HG02798 (cell line): Measurements from ENCODE around the gene YIPF7.

Experiments
- ATAC-seq: cut with Tn5 transposase; IDR thresholded peaks from one replicate; pipeline ENCODE4 v1.9.1; 2021; ENCODE audit warnings: mild to moderate bottlenecking; ENCODE audit not compliant: unreplicated experiment, poor library complexity

The YIPF7 gene

GRCh38 chr4:44651425-44651824, at the start of gene YIPF7:
Gene YIPF7 (minus strand): TSS chr4:44651625. CDS start chr4:44650100, 1,525 bp downstream.
- no peak for ATAC-seq

GRCh38 chr4:44701037-44701436, 49.6 kb upstream of the YIPF7 start:
- no peak for ATAC-seq

GRCh38 chr4:44700427-44700826, 49.0 kb upstream of the YIPF7 start:
- no peak for ATAC-seq

GRCh38 chr4:44684648-44685047, 33.2 kb upstream of the YIPF7 start:
- no peak for ATAC-seq

- ATAC-seq = no peak
Observed at GRCh38 chr4:44679060-44679459, 27.6 kb upstream of the YIPF7 start.

- ATAC-seq = peak; percentile 97
Observed at GRCh38 chr4:44678094-44679041, 26.9 kb upstream of the YIPF7 start, which contains the start of gene GUF1. Gene GUF1 (plus strand): TSS chr4:44678420. CDS start chr4:44678623, 203 bp downstream.

- no peak for ATAC-seq
Observed at GRCh38 chr4:44675366-44675765, 23.9 kb upstream of the YIPF7 start.

- no peak for ATAC-seq
Observed at GRCh38 chr4:44674471-44674870, 23.0 kb upstream of the YIPF7 start.

- no peak for ATAC-seq
Observed at GRCh38 chr4:44671636-44672035, 20.2 kb upstream of the YIPF7 start.

GRCh38 chr4:44670506-44671199, 19.2 kb upstream of the YIPF7 start:
- no peak for ATAC-seq

- no peak for ATAC-seq
Observed at GRCh38 chr4:44668526-44668925, 17.1 kb upstream of the YIPF7 start.

GRCh38 chr4:44663539-44664263, 12.3 kb upstream of the YIPF7 start:
- ATAC-seq = no peak

- ATAC-seq = peak; percentile 75
Observed at GRCh38 chr4:44662623-44663005, 11.2 kb upstream of the YIPF7 start.

- ATAC-seq = peak; percentile 7
Observed at GRCh38 chr4:44661940-44662622, 10.7 kb upstream of the YIPF7 start.

GRCh38 chr4:44660396-44660795, 9.0 kb upstream of the YIPF7 start:
- no peak for ATAC-seq

- no peak for ATAC-seq
Observed at GRCh38 chr4:44652002-44652401, 577 bp upstream of the YIPF7 start.

GRCh38 chr4:44646151-44646550, 5.3 kb downstream of the YIPF7 start:
- ATAC-seq = no peak

- no peak for ATAC-seq
Observed at GRCh38 chr4:44638091-44638490, 13.3 kb downstream of the YIPF7 start.

- no peak for ATAC-seq
Observed at GRCh38 chr4:44632733-44633132, 18.7 kb downstream of the YIPF7 start.

GRCh38 chr4:44632089-44632488, 19.3 kb downstream of the YIPF7 start:
- ATAC-seq = no peak
